BE2C (cell line): Measurements from ENCODE around the gene SRRD.

ENCODE experiments used
- DNase-seq: peaks from one replicate; pipeline ENCODE4 v3.0.0-alpha.2; 2020
- H3K27me3 ChIP-seq: fragments of 250-450 bp; sonication (Bioruptor Pico); 2 replicates; pipeline ENCODE4 v1.5.1; 2020; ENCODE audit warnings: mild to moderate bottlenecking
- H3K36me3 ChIP-seq: fragments of 250-450 bp; sonication (Bioruptor Pico); 2 replicates; pipeline ENCODE4 v1.5.1; 2020; ENCODE audit warnings: mild to moderate bottlenecking
- H3K4me1 ChIP-seq: fragments of 250-450 bp; sonication (Bioruptor Pico); 2 replicates; pipeline ENCODE4 v1.5.1; 2020
- H3K4me3 ChIP-seq: 2 replicates; pipeline ENCODE4 v1.5.1; 2011; ENCODE audit warnings: low read depth, low read length
- H3K9me3 ChIP-seq: fragments of 250-450 bp; sonication (Bioruptor Pico); 2 replicates; pipeline ENCODE4 v1.5.1; 2020
- TF ChIP-seq, protein P1 (sequence below): IDR thresholded peaks from 2 replicates; pipeline ENCODE4 v1.5.1; 2012; ENCODE audit warnings: mild to moderate bottlenecking, low read depth, low read length

SRRD gene

DNA sequence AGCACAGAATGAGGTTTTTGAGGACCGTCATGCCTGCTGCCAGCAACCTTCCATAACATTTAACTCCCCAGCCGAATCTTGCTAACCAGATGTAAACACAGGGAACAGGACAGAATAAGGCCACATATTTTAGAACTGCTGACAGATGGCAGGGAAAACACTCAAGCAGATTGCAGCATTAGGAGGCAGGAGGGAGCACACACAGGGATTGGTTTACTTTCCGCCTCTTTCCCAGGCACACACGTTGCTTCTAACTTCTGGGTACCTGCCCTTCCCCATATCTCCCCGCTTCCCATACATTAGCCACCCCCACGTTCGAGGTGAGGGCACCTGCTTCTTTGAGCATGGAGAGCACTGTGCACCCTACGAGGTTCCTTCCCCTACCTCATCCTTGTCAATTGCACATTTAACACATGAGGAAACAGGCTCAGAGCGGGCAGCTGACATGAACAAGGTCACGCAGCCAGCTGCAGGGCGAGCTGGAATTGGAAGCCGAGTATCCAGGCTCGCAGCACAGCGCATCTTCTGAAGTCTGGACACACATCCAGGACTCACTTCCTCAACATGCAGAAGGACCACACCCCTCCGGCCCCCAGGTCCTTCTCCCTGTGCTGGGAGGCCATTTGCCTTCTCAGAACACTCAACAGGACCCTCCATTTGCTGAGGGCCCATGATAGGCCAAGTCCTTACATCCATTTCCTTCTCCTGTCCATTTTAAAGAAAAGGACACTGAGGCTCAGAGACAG is 35.9 kb upstream of the SRRD start:
- H3K4me3 ChIP-seq, result no peak overlapping the region
- no peak for DNase-seq
- no peaks in the 10 kb centered on the region; the same call in none of the 2 replicates for H3K4me1 ChIP-seq
- TF ChIP-seq, protein P1, sequence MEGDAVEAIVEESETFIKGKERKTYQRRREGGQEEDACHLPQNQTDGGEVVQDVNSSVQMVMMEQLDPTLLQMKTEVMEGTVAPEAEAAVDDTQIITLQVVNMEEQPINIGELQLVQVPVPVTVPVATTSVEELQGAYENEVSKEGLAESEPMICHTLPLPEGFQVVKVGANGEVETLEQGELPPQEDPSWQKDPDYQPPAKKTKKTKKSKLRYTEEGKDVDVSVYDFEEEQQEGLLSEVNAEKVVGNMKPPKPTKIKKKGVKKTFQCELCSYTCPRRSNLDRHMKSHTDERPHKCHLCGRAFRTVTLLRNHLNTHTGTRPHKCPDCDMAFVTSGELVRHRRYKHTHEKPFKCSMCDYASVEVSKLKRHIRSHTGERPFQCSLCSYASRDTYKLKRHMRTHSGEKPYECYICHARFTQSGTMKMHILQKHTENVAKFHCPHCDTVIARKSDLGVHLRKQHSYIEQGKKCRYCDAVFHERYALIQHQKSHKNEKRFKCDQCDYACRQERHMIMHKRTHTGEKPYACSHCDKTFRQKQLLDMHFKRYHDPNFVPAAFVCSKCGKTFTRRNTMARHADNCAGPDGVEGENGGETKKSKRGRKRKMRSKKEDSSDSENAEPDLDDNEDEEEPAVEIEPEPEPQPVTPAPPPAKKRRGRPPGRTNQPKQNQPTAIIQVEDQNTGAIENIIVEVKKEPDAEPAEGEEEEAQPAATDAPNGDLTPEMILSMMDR, result no peak
- H3K36me3 ChIP-seq, result peaks cover 8% of the 10 kb centered on the region
- no peaks in the 10 kb centered on the region for H3K27me3 ChIP-seq
- no peaks in the 10 kb centered on the region for H3K9me3 ChIP-seq

GRCh38 chr22:26448334-26448733 is 35.3 kb upstream of the SRRD start:
- H3K27me3 ChIP-seq, result no peaks in the 10 kb centered on the region
- H3K9me3 ChIP-seq, result no peaks in the 10 kb centered on the region
- no peak overlapping the region for H3K4me3 ChIP-seq
- no peak for DNase-seq
- TF ChIP-seq, protein P1, result no peak
- no peaks in the 10 kb centered on the region; the same call in none of the 2 replicates for H3K4me1 ChIP-seq
- H3K36me3 ChIP-seq, result peaks cover 13% of the 10 kb centered on the region

DNA sequence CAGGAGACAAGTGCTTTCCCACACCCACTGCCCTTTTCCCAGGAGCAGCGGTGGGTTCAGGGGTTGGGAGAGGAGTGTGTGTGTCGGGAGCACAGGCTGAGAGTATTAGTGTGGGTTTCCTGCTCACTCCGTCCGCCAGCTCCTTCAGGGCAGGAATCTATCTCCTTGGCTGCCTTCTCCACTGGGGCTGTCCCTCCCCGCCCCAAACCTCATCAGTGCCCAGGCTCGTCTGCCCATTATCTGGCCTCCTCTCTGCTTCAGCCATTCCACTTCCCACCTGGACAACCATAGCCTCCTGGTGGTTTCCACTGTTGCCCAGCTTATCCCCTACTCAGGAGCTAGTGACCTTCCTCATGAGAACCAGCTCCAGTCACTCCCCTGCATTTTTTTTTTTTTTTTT is 34.7 kb upstream of the SRRD start:
- H3K9me3 ChIP-seq, result no peaks in the 10 kb centered on the region
- TF ChIP-seq, protein P1, result no peak
- no peaks in the 10 kb centered on the region; the same call in none of the 2 replicates for H3K4me1 ChIP-seq
- no peaks in the 10 kb centered on the region for H3K27me3 ChIP-seq
- DNase-seq, result no peak
- no peak overlapping the region for H3K4me3 ChIP-seq
- peaks cover 13% of the 10 kb centered on the region for H3K36me3 ChIP-seq

GRCh38 chr22:26450453-26451185 is 33.1 kb upstream of the SRRD start:
- peaks cover 13% of the 10 kb centered on the region for H3K36me3 ChIP-seq
- TF ChIP-seq, protein P1, result no peak; the same call in 1 of the 2 replicates
- H3K9me3 ChIP-seq, result no peaks in the 10 kb centered on the region
- no peak overlapping the region for H3K4me3 ChIP-seq
- H3K4me1 ChIP-seq, result no peaks in the 10 kb centered on the region; the same call in none of the 2 replicates
- peak; percentile 28 for DNase-seq
- no peaks in the 10 kb centered on the region for H3K27me3 ChIP-seq

DNA sequence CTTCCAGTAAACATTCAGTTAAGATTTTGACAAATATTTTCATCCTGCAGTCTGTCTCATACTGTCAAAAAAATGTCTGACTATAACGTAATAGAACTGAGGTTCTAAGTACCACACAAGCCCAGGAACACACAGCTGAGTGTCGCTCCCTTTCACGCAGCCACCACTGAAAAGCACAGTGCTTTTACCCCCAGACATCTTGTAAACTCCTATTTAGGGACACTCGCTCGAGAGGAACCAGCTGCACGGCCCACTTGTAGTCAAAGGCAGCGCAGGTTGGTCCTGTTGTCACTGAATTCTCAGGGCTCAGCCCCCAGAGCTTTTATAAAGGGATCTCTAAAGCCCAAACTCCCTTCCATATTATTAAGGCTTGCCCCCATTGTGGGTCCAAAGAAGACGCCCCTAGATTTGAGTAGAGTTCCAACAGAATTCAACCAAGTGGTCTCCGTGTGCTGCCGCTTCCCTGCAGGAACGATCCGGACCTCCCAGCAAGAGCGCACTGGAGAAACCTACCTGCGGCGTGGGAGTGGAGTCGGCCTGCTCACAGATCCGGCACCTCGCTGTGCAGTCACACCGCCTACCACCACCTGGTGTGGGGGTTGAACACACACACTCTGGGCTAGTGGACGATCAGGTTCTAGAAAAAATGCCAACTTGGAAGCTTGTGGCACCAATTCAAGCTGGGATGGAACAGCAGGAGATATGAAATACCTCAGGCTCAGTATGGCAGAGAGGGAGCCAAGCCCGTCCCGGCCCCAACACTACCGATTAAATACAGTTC is 31.3 kb upstream of the SRRD start:
- no peak for DNase-seq
- no peaks in the 10 kb centered on the region for H3K27me3 ChIP-seq
- no peaks in the 10 kb centered on the region; the same call in none of the 2 replicates for H3K4me1 ChIP-seq
- no peak overlapping the region for H3K4me3 ChIP-seq
- H3K36me3 ChIP-seq, result peaks cover 16% of the 10 kb centered on the region
- TF ChIP-seq, protein P1, result no peak
- H3K9me3 ChIP-seq, result no peaks in the 10 kb centered on the region
